Endothelial cell of umbilical vein (primary cell): Measurements from ENCODE around the gene NCK2. TPM values are rescaled to one million over a fixed set of nuclear protein-coding genes. Genes with fewer than 3 reads are reported as not detected.

ENCODE experiments used
- BruUV-seq: library from RNA; stranded (reverse); fragments of 400-500 nt; replicated peaks from 2 replicates; lab custom pipeline; 2021; lab: Mats Ljungman, UMichigan
- CTCF ChIA-PET: fragments of 300-600, 350-600 bp; sonication (Branson Sonifier 250); formaldehyde crosslinking; loops from one replicate; lab custom pipeline; 2021; ENCODE audit warnings: antibody characterized with exemption, inconsistent platforms; lab: Charles Lee
- POLR2A ChIA-PET: fragments of 300-600, 350-600 bp; sonication (Branson Sonifier 250); formaldehyde crosslinking; loops from one replicate; lab custom pipeline; 2021; ENCODE audit warnings: antibody characterized with exemption, inconsistent platforms; lab: Charles Lee
- DNase-seq: peaks from one replicate; pipeline ENCODE4 v3.0.0-alpha.2; 2011; ENCODE audit warnings: low read depth, low spot score
- FAIRE-seq: peaks from 2 replicates; lab custom pipeline; 2011; peaks lifted over from hg19 to GRCh38; lab: Jason Lieb, UNC
- H2AFZ ChIP-seq: 2 replicates; pipeline ENCODE4 v1.6.0; 2012; ENCODE audit warnings: low read depth, low read length, control low read depth, inconsistent platforms
- H3K27ac ChIP-seq: 2 replicates; pipeline ENCODE4 v1.5.1; 2011; ENCODE audit warnings: low read depth, mild to moderate bottlenecking, control low read depth, low read length, moderate library complexity; ENCODE audit not compliant: insufficient read depth
- H3K27me3 ChIP-seq, 2 experiments: 2 replicates each; pipeline versions ENCODE4 v1.6.0 to v1.6.1; 2011; ENCODE audit warnings: low read length in 2 of 2, mixed read lengths in 1 of 2; ENCODE audit not compliant: control insufficient read depth in 2 of 2, insufficient read depth in 2 of 2
- H3K36me3 ChIP-seq, 2 experiments: 2 replicates in 1 of 2; 3 replicates in 1 of 2; pipeline ENCODE4 v1.5.1; 2011; ENCODE audit warnings: low read length in 2 of 2, mild to moderate bottlenecking in 1 of 2, moderate library complexity in 1 of 2; ENCODE audit not compliant: control insufficient read depth in 2 of 2, insufficient read depth in 2 of 2; ENCODE audit errors: extremely low read depth in 1 of 2
- H3K4me1 ChIP-seq: 3 replicates; pipeline ENCODE4 v1.5.1; 2011; ENCODE audit warnings: mild to moderate bottlenecking, low read length; ENCODE audit not compliant: control insufficient read depth, insufficient read depth; ENCODE audit errors: extremely low read depth
- H3K4me2 ChIP-seq: 2 replicates; pipeline ENCODE4 v1.6.1; 2011; ENCODE audit warnings: low read length, control low read depth, mixed read lengths; ENCODE audit not compliant: insufficient read depth
- H3K4me3 ChIP-seq, 3 experiments: fragments of 200-600 bp in 1 of 3; sonication (generic), shearing (Covaris generic) in 1 of 3; replicated peaks in 1 of 3; 2 replicates each; pipeline ENCODE4 v1.5.1; 2011 to 2016; ENCODE audit warnings: control low read depth in 3 of 3, low read length in 3 of 3, mild to moderate bottlenecking in 2 of 3, inconsistent platforms in 1 of 3, low read depth in 1 of 3, moderate library complexity in 1 of 3; ENCODE audit not compliant: insufficient read depth in 1 of 3
- H3K79me2 ChIP-seq: 2 replicates; pipeline ENCODE4 v1.6.0; 2012; ENCODE audit warnings: low read length, inconsistent platforms; ENCODE audit not compliant: control insufficient read depth, insufficient read depth
- H3K9ac ChIP-seq: replicated peaks from 2 replicates; pipeline ENCODE3; 2011; ENCODE audit warnings: low read length, control low read depth; ENCODE audit not compliant: insufficient read depth; ENCODE audit errors: extremely low read depth
- H3K9me1 ChIP-seq: replicated peaks from 3 replicates; pipeline ENCODE4 v1.6.0; 2011; ENCODE audit warnings: mild to moderate bottlenecking, low read length; ENCODE audit not compliant: control insufficient read depth, insufficient read depth; ENCODE audit errors: extremely low read depth
- H3K9me3 ChIP-seq: replicated peaks from 2 replicates; pipeline ENCODE4 v1.5.1; 2012; ENCODE audit warnings: low read length, inconsistent platforms; ENCODE audit not compliant: control insufficient read depth, insufficient read depth
- H4K20me1 ChIP-seq: replicated peaks from 2 replicates; pipeline ENCODE3; 2011; ENCODE audit warnings: mild to moderate bottlenecking, low read length; ENCODE audit not compliant: control insufficient read depth, insufficient read depth; ENCODE audit errors: extremely low read depth
- CTCF ChIP-seq, 2 donors: IDR thresholded peaks; 1 replicate in 1 of 2; 2 replicates in 1 of 2; pipeline ENCODE4 v1.5.1; 2011; ENCODE audit warnings: low read length in 2 of 2, mild to moderate bottlenecking in 2 of 2, moderate library complexity in 2 of 2, control low read depth in 1 of 2, inconsistent platforms in 1 of 2, low read depth in 1 of 2; ENCODE audit not compliant: insufficient read depth in 1 of 2; ENCODE audit errors: extremely low read depth in 1 of 2
- FOS ChIP-seq: IDR thresholded peaks from 2 replicates; pipeline ENCODE4 v1.6.1; 2011; ENCODE audit warnings: mild to moderate bottlenecking, low read length, moderate library complexity, borderline replicate concordance; ENCODE audit not compliant: insufficient read depth
- JUN ChIP-seq: IDR thresholded peaks from 2 replicates; pipeline ENCODE4 v1.6.1; 2011; ENCODE audit warnings: borderline replicate concordance, low read depth; ENCODE audit not compliant: insufficient read length, insufficient read depth
- MYC ChIP-seq: IDR thresholded peaks from one replicate; pipeline ENCODE4 v1.6.1; 2011; ENCODE audit warnings: mild to moderate bottlenecking, low read depth, low read length
- POLR2A ChIP-seq: IDR thresholded peaks from 2 replicates; pipeline ENCODE4 v1.6.1; 2012; ENCODE audit warnings: low read depth, mild to moderate bottlenecking, control low read depth, low read length
- dilution Hi-C: fragments of 300-500 bp; cut with MboI; formaldehyde crosslinking; loops from one replicate; pipeline ENCODE4 v1.15.0; 2019; ENCODE audit warnings: low sequenced_read_pairs; ENCODE audit not compliant: extremely low pct_ligation_motif_present
- intact Hi-C: fragments of 100-400 bp; cut with micrococcal nuclease; formaldehyde crosslinking; loops from one replicate; pipeline ENCODE4 v1.10.0; 2022
- polyA plus RNA-seq, 4 experiments: library from polyadenylated mRNA; depleted of rRNA in 3 of 4; stranded (reverse) in 3 of 4; unstranded in 1 of 4; fragments of >200 nt; gene quantifications; 2 replicates each; pipeline versions ENCODE4 v1.2.1 to v1.2.3, GENCODE V29; 2011 to 2012; ENCODE audit warnings: missing spikeins in 1 of 4
- total RNA-seq: library from RNA; stranded (reverse); gene quantifications from 2 replicates; pipeline ENCODE4 v1.2.3, GENCODE V29; 2021

Gene NCK2
- total and polyA plus RNA-seq, 2 donors (not counting 3 experiments of a cell fraction or from before 2014, with no cell fraction given) = 23.8 to 39.1 TPM

DNA sequence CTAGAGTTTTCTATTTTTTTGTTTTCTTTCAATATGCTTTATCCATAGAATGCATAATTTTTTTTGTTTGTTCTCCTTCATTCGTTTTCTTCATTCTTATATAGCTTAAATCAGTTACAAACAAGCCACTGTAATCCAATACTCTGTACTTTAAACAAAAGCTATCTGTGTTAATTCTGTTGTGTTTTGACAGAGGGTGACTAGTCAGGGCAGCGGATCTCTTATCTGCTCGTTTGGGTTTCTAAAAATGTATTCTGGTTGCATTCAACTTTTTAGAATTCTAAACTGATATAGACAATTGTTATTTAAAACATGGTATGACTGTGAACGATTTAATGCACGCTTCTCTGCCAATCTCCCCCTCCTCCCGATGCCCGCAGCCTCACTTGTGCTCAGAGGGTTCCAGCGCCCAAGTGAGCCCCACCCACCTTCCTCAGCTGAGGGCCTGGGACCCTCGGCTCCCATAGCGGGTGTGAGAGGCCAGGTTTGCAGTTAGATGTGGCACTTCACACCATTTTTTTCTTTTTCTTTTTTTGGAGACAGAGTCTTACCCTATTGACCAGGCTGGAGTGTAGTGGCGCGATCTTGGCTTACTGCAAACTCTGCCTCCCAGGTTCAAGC, 44.1 kb downstream of the NCK2 start:
- POLR2A ChIA-PET = interaction anchor here (0.6 kb wide), 1 partner anchor 9 kb away, joined by 3 read pairs; no protein-coding TSS in a partner anchor

GRCh38 chr2:105789745-105790460, 45.2 kb downstream of the NCK2 start:
- DNase-seq = peak; percentile 79
- no peak overlapping the region for H3K4me3 ChIP-seq
- H3K27ac ChIP-seq = peak overlapping the region; percentile 40
- no peaks in the 10 kb centered on the region for H3K9me3 ChIP-seq
- H3K79me2 ChIP-seq = peaks cover 44% of the 10 kb centered on the region
- H3K9ac ChIP-seq = no peak overlapping the region
- no peak overlapping the region for H2AFZ ChIP-seq
- dilution Hi-C loops = no loop called here
- no peaks in the 10 kb centered on the region for H3K27me3 ChIP-seq
- intact Hi-C loops = loop anchor here (2.0 kb wide), 1 partner anchor 43 kb away; no protein-coding TSS in a partner anchor
- peak; percentile 96 for FAIRE-seq
- peak overlapping the region; percentile 61 for H3K4me2 ChIP-seq
- H3K36me3 ChIP-seq = no peaks in the 10 kb centered on the region
- no TSS peak for BruUV-seq
- CTCF ChIA-PET = interaction anchor here (1.2 to 1.4 kb wide), 2 partner anchors 14 to 21 kb away, joined by 4 to 7 read pairs; no protein-coding TSS in a partner anchor
- peaks cover 15% of the 10 kb centered on the region for H3K4me1 ChIP-seq
- no peaks in the 10 kb centered on the region for H3K9me1 ChIP-seq
- POLR2A ChIA-PET = no interaction called here
- peaks cover 10% of the 10 kb centered on the region for H4K20me1 ChIP-seq
- TF ChIP-seq JUN = peak; percentile 40
- TF ChIP-seq CTCF (IDR thresholded peaks at IDR 0.05; ENCODE audit: extremely low read depth in 1 of 2, insufficient read depth in 1 of 2, low read depth in 1 of 2, low read length in 2 of 2) = peak in 1 of 2 donors; percentile 5
- peak; percentile 44 for TF ChIP-seq FOS
- TF ChIP-seq POLR2A = no peak

More for the DNA sequence above, 44.1 kb downstream of the NCK2 start:
- Histone ChIP-seq H3K36me3 (no peaks in the 10 kb centered on the region), H3K9me1 (no peaks in the 10 kb centered on the region), H3K4me1 (peaks cover 14% of the 10 kb centered on the region), H3K9ac (no peak overlapping the region), H3K79me2 (peaks cover 46% of the 10 kb centered on the region), H4K20me1 (peaks cover 7% of the 10 kb centered on the region), H3K27me3 (no peaks in the 10 kb centered on the region), H3K27ac (no peak overlapping the region), H3K9me3 (no peaks in the 10 kb centered on the region), H3K4me3 (no peak overlapping the region), H3K4me2 (no peak overlapping the region), H2AFZ (no peak overlapping the region)
- no peak for DNase-seq
- dilution Hi-C loops = no loop called here
- CTCF ChIA-PET = no interaction called here
- intact Hi-C loops = no loop called here
- BruUV-seq = no TSS peak
- no peak for FAIRE-seq
- no peak for TF ChIP-seq MYC
